RWPE2 (cell line): ENCODE data around the gene FOSL1.

Experiments used
- ATAC-seq: fragments of 200-7000 bp; cut with Tn5 transposase; 3 replicates; pipeline ENCODE4 v1.9.1; 2021; ENCODE audit warnings: low read depth
- DNase-seq: peaks from one replicate; pipeline ENCODE4 v3.0.0-alpha.2; 2020; ENCODE audit warnings: low spot score
- H3K27ac ChIP-seq: fragments of 450-650 bp; 2 replicates; pipeline ENCODE4 v1.5.1; 2017; ENCODE audit warnings: mild to moderate bottlenecking; ENCODE audit not compliant: poor library complexity, severe bottlenecking
- H3K27me3 ChIP-seq: fragments of 250-450 bp; sonication (Bioruptor Pico); 2 replicates; pipeline ENCODE4 v1.5.1; 2021; ENCODE audit warnings: mild to moderate bottlenecking, moderate library complexity; ENCODE audit not compliant: insufficient read depth, poor library complexity, severe bottlenecking
- H3K36me3 ChIP-seq: fragments of 250-450 bp; sonication (Bioruptor Pico); 2 replicates; pipeline ENCODE4 v1.5.1; 2020; ENCODE audit warnings: low read depth, mild to moderate bottlenecking, moderate library complexity
- H3K4me1 ChIP-seq: fragments of 250-450 bp; sonication (Bioruptor Pico); 2 replicates; pipeline ENCODE4 v1.5.1; 2021; ENCODE audit warnings: mild to moderate bottlenecking, moderate library complexity; ENCODE audit not compliant: insufficient read depth, poor library complexity, severe bottlenecking
- H3K4me3 ChIP-seq: fragments of 250-450 bp; sonication (Bioruptor Pico); 2 replicates; pipeline ENCODE4 v1.5.1; 2021; ENCODE audit warnings: mild to moderate bottlenecking, moderate library complexity; ENCODE audit not compliant: severe bottlenecking
- H3K9me3 ChIP-seq: fragments of 250-450 bp; sonication (Bioruptor Pico); 2 replicates; pipeline ENCODE4 v1.5.1; 2021; ENCODE audit warnings: mild to moderate bottlenecking, moderate library complexity; ENCODE audit not compliant: severe bottlenecking
- CTCF ChIP-seq: fragments of 450-650 bp; IDR thresholded peaks from one replicate; pipeline ENCODE4 v1.5.1; 2017; ENCODE audit warnings: mild to moderate bottlenecking, moderate library complexity; ENCODE audit not compliant: poor library complexity, severe bottlenecking

Gene FOSL1

GRCh38 chr11:65885808-65886536, 14.2 kb downstream of the FOSL1 start:
- Histone ChIP-seq H3K27me3 (no peaks in the 10 kb centered on the region), H3K36me3 (peaks cover 38% of the 10 kb centered on the region), H3K4me1 (peaks cover 10% of the 10 kb centered on the region), H3K9me3 (no peaks in the 10 kb centered on the region), H3K4me3 (no peak overlapping the region), H3K27ac (peak overlapping the region; percentile 96)
- no peak for TF ChIP-seq CTCF
- DNase-seq = no peak
- no peak for ATAC-seq

- TF ChIP-seq CTCF = no peak
- Histone ChIP-seq H3K4me3 (no peak overlapping the region), H3K4me1 (peaks cover 10% of the 10 kb centered on the region), H3K27ac (no peak overlapping the region), H3K27me3 (no peaks in the 10 kb centered on the region), H3K36me3 (peaks cover 38% of the 10 kb centered on the region), H3K9me3 (no peaks in the 10 kb centered on the region)
- no peak for ATAC-seq
- no peak for DNase-seq
Measured at GRCh38 chr11:65885231-65885630, 15.0 kb downstream of the FOSL1 start.

- H3K27me3 ChIP-seq = no peaks in the 10 kb centered on the region
- H3K4me3 ChIP-seq = no peak overlapping the region
- H3K36me3 ChIP-seq = peaks cover 38% of the 10 kb centered on the region
- peaks cover 5% of the 10 kb centered on the region for H3K4me1 ChIP-seq
- ATAC-seq = peak; percentile 32
- H3K9me3 ChIP-seq = no peaks in the 10 kb centered on the region
- DNase-seq = peak; percentile 66
- peak; percentile 96 for TF ChIP-seq CTCF
- no peak overlapping the region for H3K27ac ChIP-seq
Measured at GRCh38 chr11:65884716-65885092, 15.5 kb downstream of the FOSL1 start.

GRCh38 chr11:65883786-65884715, 16.1 kb downstream of the FOSL1 start:
- Histone ChIP-seq H3K27ac (no peak overlapping the region), H3K4me3 (no peak overlapping the region), H3K36me3 (peaks cover 38% of the 10 kb centered on the region), H3K9me3 (no peaks in the 10 kb centered on the region), H3K4me1 (no peaks in the 10 kb centered on the region), H3K27me3 (no peaks in the 10 kb centered on the region)
- TF ChIP-seq CTCF = no peak
- no peak for DNase-seq
- no peak for ATAC-seq
